ENCODE data around the gene CSH1.
"Not testable (repeated sequence)": the region's sequence is repeated elsewhere in the genome, so short reads cannot be mapped to it uniquely, and the experiment has no call there.

The CSH1 gene

DNA sequence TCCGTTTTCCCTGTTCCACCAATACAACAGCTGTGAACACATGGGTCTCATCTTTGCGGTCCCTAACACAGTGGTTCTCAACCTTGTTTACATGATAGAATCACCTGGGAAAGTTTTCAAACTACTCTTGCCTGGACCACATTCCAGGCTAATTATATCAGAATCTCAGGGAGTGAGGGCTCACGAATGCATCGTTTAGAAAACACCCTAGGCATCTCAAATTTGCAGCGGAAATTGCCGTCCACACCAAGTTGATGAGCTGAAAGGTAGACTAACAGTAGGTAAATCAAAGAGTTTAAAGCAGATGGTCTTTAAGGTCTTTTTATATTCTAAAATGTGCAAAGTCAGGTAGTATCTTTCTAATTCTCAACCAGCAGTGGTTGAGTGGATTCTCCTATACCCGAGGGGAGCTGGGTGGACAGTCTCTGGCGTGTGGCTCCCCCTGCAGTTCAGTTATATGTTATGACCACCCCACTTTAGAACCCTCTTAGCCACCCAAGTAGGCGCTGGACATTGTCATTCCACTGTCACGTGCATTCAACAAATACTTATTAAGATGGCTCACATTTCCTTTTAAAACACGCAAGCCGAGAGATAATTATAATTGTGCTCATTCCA, 10.9 kb upstream of the CSH1 start:
- peak; percentile 57; the same call in 2 of the 3 replicates for ATAC-seq (ENCODE audit: low read depth)
- H3K27ac ChIP-seq (ENCODE audit: poor library complexity, severe bottlenecking); H3K4me1 ChIP-seq (ENCODE audit: insufficient read depth, poor library complexity, severe bottlenecking); H3K36me3 ChIP-seq (ENCODE audit: low read depth); H3K9me3 ChIP-seq (ENCODE audit: severe bottlenecking); H3K27me3 ChIP-seq (ENCODE audit: insufficient read depth, poor library complexity, severe bottlenecking); H3K4me3 ChIP-seq (ENCODE audit: severe bottlenecking): not testable (repeated sequence)
- peak; percentile 28 for DNase-seq (ENCODE audit: low spot score)
- peak; percentile 20 for TF ChIP-seq CTCF (IDR thresholded peaks at IDR 0.05; ENCODE audit: poor library complexity, severe bottlenecking)

- not testable (repeated sequence) for H3K27me3 ChIP-seq (ENCODE audit: insufficient read depth, poor library complexity, severe bottlenecking); H3K4me1 ChIP-seq (ENCODE audit: insufficient read depth, poor library complexity, severe bottlenecking); H3K36me3 ChIP-seq (ENCODE audit: low read depth); ATAC-seq (ENCODE audit: low read depth); H3K9me3 ChIP-seq (ENCODE audit: severe bottlenecking); H3K4me3 ChIP-seq (ENCODE audit: severe bottlenecking); H3K27ac ChIP-seq (ENCODE audit: poor library complexity, severe bottlenecking)
- peak; percentile 11 for DNase-seq (ENCODE audit: low spot score)
Observed at GRCh38 chr17:63904796-63905195, 8.4 kb upstream of the CSH1 start.

GRCh38 chr17:63903787-63904201, 7.4 kb upstream of the CSH1 start:
- H3K27me3 ChIP-seq (ENCODE audit: insufficient read depth, poor library complexity, severe bottlenecking); DNase-seq (ENCODE audit: low spot score); H3K4me3 ChIP-seq (ENCODE audit: severe bottlenecking); H3K4me1 ChIP-seq (ENCODE audit: insufficient read depth, poor library complexity, severe bottlenecking); H3K9me3 ChIP-seq (ENCODE audit: severe bottlenecking); H3K36me3 ChIP-seq (ENCODE audit: low read depth); H3K27ac ChIP-seq (ENCODE audit: poor library complexity, severe bottlenecking): not testable (repeated sequence)
- peak; percentile 62 for TF ChIP-seq CTCF (IDR thresholded peaks at IDR 0.05; ENCODE audit: poor library complexity, severe bottlenecking)
- ATAC-seq (ENCODE audit: low read depth), result peak; percentile 37

- H3K9me3 ChIP-seq (ENCODE audit: severe bottlenecking); H3K4me1 ChIP-seq (ENCODE audit: insufficient read depth, poor library complexity, severe bottlenecking); H3K36me3 ChIP-seq (ENCODE audit: low read depth); H3K27ac ChIP-seq (ENCODE audit: poor library complexity, severe bottlenecking); ATAC-seq (ENCODE audit: low read depth); H3K27me3 ChIP-seq (ENCODE audit: insufficient read depth, poor library complexity, severe bottlenecking); H3K4me3 ChIP-seq (ENCODE audit: severe bottlenecking): not testable (repeated sequence)
- DNase-seq (ENCODE audit: low spot score), result peak; percentile 24
Observed at GRCh38 chr17:63901971-63902370, 5.6 kb upstream of the CSH1 start.

DNA sequence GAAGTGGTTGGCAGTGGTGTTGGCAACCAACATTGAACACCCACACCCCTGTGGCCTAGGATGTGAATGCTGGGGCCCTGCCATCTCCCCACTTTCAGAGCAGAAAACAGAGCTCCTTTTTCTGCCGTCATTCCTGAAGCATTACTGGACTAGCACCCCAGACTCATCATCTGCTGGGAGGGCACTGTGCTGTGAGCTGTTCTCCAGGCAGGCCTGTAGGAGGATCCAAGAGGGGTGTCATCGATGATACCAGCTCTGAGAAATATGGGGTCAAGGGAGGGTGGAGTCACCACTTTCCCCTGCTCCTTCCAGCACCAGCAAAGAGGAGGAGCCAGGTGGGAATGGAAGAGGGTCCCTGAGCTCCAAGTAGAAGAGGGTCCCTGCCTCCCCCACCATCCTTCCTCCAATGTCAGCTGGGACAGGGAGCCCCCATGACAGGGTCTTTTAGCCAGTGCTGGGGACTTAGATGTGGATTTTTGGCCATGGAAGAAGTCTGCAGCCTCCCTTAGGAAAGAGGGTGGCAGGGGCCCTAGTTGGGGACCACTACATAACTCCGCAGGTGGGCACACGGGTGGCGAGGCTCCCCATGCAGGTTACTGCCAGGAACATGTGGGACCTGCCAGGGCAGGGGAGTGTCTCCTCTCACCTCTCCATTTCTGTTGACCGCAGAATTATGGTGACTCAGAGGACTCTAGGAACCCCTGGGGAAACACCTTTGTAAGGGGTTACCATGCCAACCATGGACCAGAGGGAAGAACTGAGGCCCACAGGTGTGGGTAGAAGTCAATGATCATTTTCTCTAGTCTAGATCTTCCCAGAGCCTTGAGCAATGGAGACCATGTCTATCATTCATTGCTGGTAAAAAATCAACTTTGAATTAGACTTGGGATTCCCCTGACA, 2.8 kb upstream of the CSH1 start:
- not testable (repeated sequence) for DNase-seq (ENCODE audit: low spot score); H3K36me3 ChIP-seq (ENCODE audit: low read depth); H3K9me3 ChIP-seq (ENCODE audit: severe bottlenecking); H3K4me1 ChIP-seq (ENCODE audit: insufficient read depth, poor library complexity, severe bottlenecking); H3K27me3 ChIP-seq (ENCODE audit: insufficient read depth, poor library complexity, severe bottlenecking); H3K27ac ChIP-seq (ENCODE audit: poor library complexity, severe bottlenecking); H3K4me3 ChIP-seq (ENCODE audit: severe bottlenecking)
- peak; percentile 71 for ATAC-seq (ENCODE audit: low read depth)

DNA sequence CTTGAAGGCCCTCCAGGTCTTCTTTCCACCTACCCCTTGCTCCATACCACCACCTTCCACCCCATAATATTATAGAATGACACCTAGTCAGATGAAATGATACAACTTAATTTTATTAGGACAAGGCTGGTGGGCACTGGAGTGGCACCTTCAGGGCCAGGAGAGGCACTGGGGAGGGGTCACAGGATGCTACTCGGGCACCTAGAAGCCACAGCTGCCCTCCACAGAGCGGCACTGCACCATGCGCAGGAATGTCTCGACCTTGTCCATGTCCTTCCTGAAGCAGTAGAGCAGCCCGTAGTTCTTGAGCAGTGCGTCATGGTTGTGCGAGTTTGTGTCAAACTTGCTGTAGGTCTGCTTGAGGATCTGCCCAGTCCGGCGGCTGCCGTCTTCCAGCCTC, 1.6 kb downstream of the CSH1 start:
- H3K9me3 ChIP-seq (ENCODE audit: severe bottlenecking); ATAC-seq (ENCODE audit: low read depth); H3K4me1 ChIP-seq (ENCODE audit: insufficient read depth, poor library complexity, severe bottlenecking); H3K36me3 ChIP-seq (ENCODE audit: low read depth); DNase-seq (ENCODE audit: low spot score); H3K27ac ChIP-seq (ENCODE audit: poor library complexity, severe bottlenecking); H3K4me3 ChIP-seq (ENCODE audit: severe bottlenecking); H3K27me3 ChIP-seq (ENCODE audit: insufficient read depth, poor library complexity, severe bottlenecking): not testable (repeated sequence)

- not testable (repeated sequence) for H3K4me3 ChIP-seq (ENCODE audit: severe bottlenecking); DNase-seq (ENCODE audit: low spot score); H3K4me1 ChIP-seq (ENCODE audit: insufficient read depth, poor library complexity, severe bottlenecking); H3K9me3 ChIP-seq (ENCODE audit: severe bottlenecking); H3K36me3 ChIP-seq (ENCODE audit: low read depth); ATAC-seq (ENCODE audit: low read depth); H3K27ac ChIP-seq (ENCODE audit: poor library complexity, severe bottlenecking); H3K27me3 ChIP-seq (ENCODE audit: insufficient read depth, poor library complexity, severe bottlenecking)
Observed at GRCh38 chr17:63894021-63894420, 2.4 kb downstream of the CSH1 start.

DNA sequence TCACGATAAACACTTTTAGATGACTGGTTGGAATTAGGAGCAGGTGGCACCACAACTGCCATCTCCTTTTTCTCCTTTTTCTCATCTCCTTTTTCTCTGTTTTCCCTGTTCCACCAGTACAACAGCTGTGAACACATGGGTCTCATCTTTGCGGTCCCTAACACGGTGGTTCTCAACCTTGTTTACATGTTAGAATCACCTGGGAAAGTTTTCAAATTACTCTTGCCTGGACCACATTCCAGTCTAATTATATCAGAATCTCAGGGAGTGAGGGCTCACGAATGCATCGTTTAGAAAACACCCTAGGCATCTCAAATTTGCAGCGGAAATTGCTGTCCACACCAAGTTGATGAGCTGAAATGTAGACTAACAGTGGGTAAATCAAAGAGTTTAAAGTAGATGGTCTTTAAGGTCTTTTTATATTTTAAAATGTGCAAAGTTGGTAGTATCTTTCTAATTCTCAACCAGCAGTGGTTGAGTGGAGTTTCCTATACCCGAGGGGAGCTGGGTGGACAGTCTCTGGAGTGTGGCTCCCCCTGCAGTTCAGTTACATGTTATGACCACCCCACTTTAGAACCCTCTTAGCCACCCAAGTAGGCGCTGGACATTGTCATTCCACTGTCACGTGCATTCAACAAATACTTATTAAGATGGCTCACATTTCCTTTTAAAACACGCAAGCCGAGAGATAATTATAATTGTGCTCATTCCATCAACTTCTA, 3.9 kb downstream of the CSH1 start:
- H3K4me3 ChIP-seq (ENCODE audit: severe bottlenecking); H3K27ac ChIP-seq (ENCODE audit: poor library complexity, severe bottlenecking); ATAC-seq (ENCODE audit: low read depth); H3K36me3 ChIP-seq (ENCODE audit: low read depth); DNase-seq (ENCODE audit: low spot score); H3K4me1 ChIP-seq (ENCODE audit: insufficient read depth, poor library complexity, severe bottlenecking); H3K9me3 ChIP-seq (ENCODE audit: severe bottlenecking); H3K27me3 ChIP-seq (ENCODE audit: insufficient read depth, poor library complexity, severe bottlenecking): not testable (repeated sequence)
